K562 (cell line): Measurements from ENCODE around the gene PPP1R14C. TPM values are rescaled to one million over a fixed set of nuclear protein-coding genes. Genes with fewer than 3 reads are reported as not detected.
A peak's percentile ranks its signal among the peaks of the same experiment; 100 is the strongest.

Experiments
- ARID1B ChIP-seq: fragments of 450-650 bp; IDR thresholded peaks from 2 replicates; pipeline ENCODE4 v1.6.1; 2016; ENCODE audit warnings: antibody characterized with exemption, mild to moderate bottlenecking, inconsistent platforms
- ELK1 ChIP-seq: sonication (generic); formaldehyde crosslinking; IDR thresholded peaks from 2 replicates; pipeline ENCODE4 v1.8.1; 2022; ENCODE audit warnings: missing genetic modification reagents
- FOXA1 ChIP-seq: fragments of 450-650 bp; IDR thresholded peaks from 2 replicates; pipeline ENCODE4 v1.6.1; 2016; ENCODE audit warnings: mild to moderate bottlenecking, borderline replicate concordance
- FOXP4 ChIP-seq: sonication (generic); formaldehyde crosslinking; IDR thresholded peaks from 2 replicates; pipeline ENCODE4 v1.8.0; 2022; ENCODE audit warnings: mild to moderate bottlenecking, missing genetic modification reagents, borderline replicate concordance
- GABPB1 ChIP-seq: sonication (generic); formaldehyde crosslinking; IDR thresholded peaks from 2 replicates; pipeline ENCODE4 v1.8.0; 2022; ENCODE audit warnings: mild to moderate bottlenecking, missing genetic modification reagents
- HNRNPL ChIP-seq: fragments of 200-400 bp; formaldehyde crosslinking; IDR thresholded peaks from 2 replicates; pipeline ENCODE4 v1.6.1; 2017; ENCODE audit warnings: low read depth, mild to moderate bottlenecking, low read length
- ID3 ChIP-seq, 2 experiments: fragments of 250-450 bp in 1 of 2; fragments of 450-650 bp in 1 of 2; sonication (Bioruptor Pico) in 1 of 2; IDR thresholded peaks; 2 replicates each; pipeline versions ENCODE4 v1.6.1 to v1.8.0; 2016 to 2021; ENCODE audit warnings: mild to moderate bottlenecking in 2 of 2, moderate library complexity in 2 of 2, missing compliant biosample characterization in 1 of 2, missing genetic modification characterization in 1 of 2
- MECOM ChIP-seq: fragments of 250-450 bp; sonication (Bioruptor Pico); IDR thresholded peaks from 2 replicates; pipeline ENCODE4 v1.8.0; 2022; ENCODE audit warnings: inconsistent platforms
- MEIS2 ChIP-seq: fragments of 450-650 bp; IDR thresholded peaks from 2 replicates; pipeline ENCODE4 v1.6.1; 2014; ENCODE audit warnings: mild to moderate bottlenecking; ENCODE audit not compliant: partially characterized antibody
- MIER1 ChIP-seq: fragments of 450-650 bp; IDR thresholded peaks from 2 replicates; pipeline ENCODE4 v1.6.1; 2016; ENCODE audit warnings: antibody characterized with exemption, mild to moderate bottlenecking, low read depth
- NELFE ChIP-seq: IDR thresholded peaks from 2 replicates; pipeline ENCODE4 v1.6.1; 2011; ENCODE audit warnings: mild to moderate bottlenecking; ENCODE audit not compliant: insufficient read depth, insufficient read length
- NFE2L1 ChIP-seq: fragments of 450-650 bp; IDR thresholded peaks from 2 replicates; pipeline ENCODE4 v1.6.1; 2016; ENCODE audit warnings: missing genetic modification characterization, low read depth, mild to moderate bottlenecking, missing compliant biosample characterization, moderate library complexity, borderline replicate concordance
- NR2C2 ChIP-seq, 2 experiments: fragments of 200-800 bp in 1 of 2; sonication (Bioruptor generic) in 1 of 2; sonication (generic) in 1 of 2; formaldehyde crosslinking in 1 of 2; IDR thresholded peaks; 2 replicates each; pipeline versions ENCODE4 v1.6.1 to v1.8.0; 2016 to 2022; ENCODE audit warnings: mild to moderate bottlenecking in 1 of 2, missing compliant biosample characterization in 1 of 2, missing genetic modification characterization in 1 of 2, missing genetic modification reagents in 1 of 2
- PREB ChIP-seq: sonication (generic); formaldehyde crosslinking; IDR thresholded peaks from 2 replicates; pipeline ENCODE4 v1.8.1; 2023; ENCODE audit warnings: mild to moderate bottlenecking, missing genetic modification reagents
- RFX1 ChIP-seq: fragments of 450-650 bp; IDR thresholded peaks from 2 replicates; pipeline ENCODE4 v1.6.1; 2016; ENCODE audit warnings: mild to moderate bottlenecking, moderate library complexity
- RFX5 ChIP-seq: IDR thresholded peaks from 2 replicates; pipeline ENCODE4 v1.6.1; 2011; ENCODE audit warnings: low read depth, mild to moderate bottlenecking, improper control_type of control experiment, low read length
- SREBF1 ChIP-seq: fragments of 150-350 bp; IDR thresholded peaks from 2 replicates; pipeline ENCODE4 v1.6.1; 2014; ENCODE audit warnings: antibody characterized with exemption, low read depth, low read length, borderline replicate concordance
- TGIF2 ChIP-seq: sonication (generic); formaldehyde crosslinking; IDR thresholded peaks from 2 replicates; pipeline ENCODE4 v1.8.1; 2022; ENCODE audit warnings: mild to moderate bottlenecking, missing genetic modification reagents, moderate library complexity
- XRCC5 ChIP-seq: fragments of 200-400 bp; formaldehyde crosslinking; IDR thresholded peaks from 2 replicates; pipeline ENCODE4 v1.6.1; 2017; ENCODE audit warnings: low read depth, mild to moderate bottlenecking, low read length
- ZNF217 ChIP-seq: sonication (generic); formaldehyde crosslinking; IDR thresholded peaks from 2 replicates; pipeline ENCODE4 v1.8.0; 2022; ENCODE audit warnings: mild to moderate bottlenecking, missing genetic modification reagents
- ZNF449 ChIP-seq: fragments of 250-450 bp; sonication (Bioruptor Pico); IDR thresholded peaks from 2 replicates; pipeline ENCODE4 v1.8.0; 2022; ENCODE audit warnings: moderate library complexity, mild to moderate bottlenecking, inconsistent platforms
- ZNF507 ChIP-seq: conservative IDR thresholded peaks from 2 replicates; pipeline ENCODE4 v1.6.1; 2017; ENCODE audit warnings: missing genetic modification characterization, missing compliant biosample characterization
- ZNF561 ChIP-seq: fragments of 450-650 bp; formaldehyde crosslinking; conservative IDR thresholded peaks from 2 replicates; pipeline ENCODE4 v1.4.0; 2020; ENCODE audit warnings: mild to moderate bottlenecking, moderate library complexity
- ZNF79 ChIP-seq: fragments of 250-450 bp; sonication (Bioruptor Pico); IDR thresholded peaks from 2 replicates; pipeline ENCODE4 v1.4.0; 2020; ENCODE audit warnings: low read depth, mild to moderate bottlenecking, moderate library complexity
- polyA plus RNA-seq, 8 experiments: library from polyadenylated mRNA; depleted of rRNA in 4 of 8; stranded (reverse) in 5 of 8; unstranded in 3 of 8; fragments of >200 nt; fragmentation: Nextera tagmentation in 2 of 8; fragmentation: Illumina TruSeq in 1 of 8; extraction: Ambion mirVana in 2 of 8; extraction: Trizol in 1 of 8; gene quantifications; 2 replicates each; pipeline versions ENCODE4 v1.2.1 to v1.2.3, GENCODE V29; 2011 to 2014; ENCODE audit warnings: inconsistent platforms in 1 of 8, missing spikeins in 1 of 8
- total RNA-seq, 7 experiments: library from RNA; depleted of rRNA in 6 of 7; stranded (reverse); fragments of >200 nt in 6 of 7; fragmentation: Illumina TruSeq in 2 of 7; extraction: Trizol in 2 of 7; gene quantifications; 2 replicates each; pipeline versions ENCODE4 v1.2.1 to v1.2.3, GENCODE V29; 2011 to 2021; ENCODE audit warnings: low replicate concordance in 1 of 7

Gene PPP1R14C
- total and polyA plus RNA-seq, 9 of the 15 experiments (the other 6 are each of a cell fraction or from before 2014, with no cell fraction given), result 4.5 to 16.6 (median 11.9) TPM

GRCh38 chr6:150169609-150170008 lies 26.8 kb downstream of the PPP1R14C start (continued):
- TF ChIP-seq ZNF449 (CRISPR knock-in tag), result no peak
- peak; percentile 32 for TF ChIP-seq ARID1B
- no peak for TF ChIP-seq ID3 (CRISPR knock-in tag; IDR thresholded peaks at IDR 0.05)
- TF ChIP-seq ID3 (tag; IDR thresholded peaks at IDR 0.05), result no peak
- TF ChIP-seq MECOM (CRISPR knock-in tag), result no peak
- TF ChIP-seq SREBF1, result no peak
- TF ChIP-seq XRCC5, result no peak
- no peak for TF ChIP-seq ZNF79 (CRISPR knock-in tag)
- no peak for TF ChIP-seq GABPB1 (CRISPR knock-in tag)
- TF ChIP-seq FOXA1, result no peak
- TF ChIP-seq FOXP4 (CRISPR knock-in tag), result peak; percentile 55; the same call in 1 of the 2 replicates
- TF ChIP-seq ZNF217, result no peak
- no peak for TF ChIP-seq MIER1
- no peak for TF ChIP-seq ZNF507 (tag)
- TF ChIP-seq MEIS2, result no peak
- no peak for TF ChIP-seq RFX5
- no peak for TF ChIP-seq RFX1
- TF ChIP-seq NR2C2 (CRISPR knock-in tag; IDR thresholded peaks at IDR 0.05), result no peak
- TF ChIP-seq NR2C2 (tag; IDR thresholded peaks at IDR 0.05), result no peak
- TF ChIP-seq NELFE, result no peak
- no peak for TF ChIP-seq ZNF561 (CRISPR knock-in tag)
- no peak for TF ChIP-seq HNRNPL
- TF ChIP-seq ELK1, result no peak
- TF ChIP-seq NFE2L1 (tag), result no peak
- no peak for TF ChIP-seq TGIF2 (CRISPR knock-in tag)
- TF ChIP-seq PREB (CRISPR knock-in tag), result no peak
